ENCODE measurements around the gene SLC39A6. TPM values are rescaled to one million over a fixed set of nuclear protein-coding genes. Genes with fewer than 3 reads are reported as not detected.

Gene SLC39A6
- total RNA-seq, 1 donor from 2014 or later = 75.8 TPM

DNA sequence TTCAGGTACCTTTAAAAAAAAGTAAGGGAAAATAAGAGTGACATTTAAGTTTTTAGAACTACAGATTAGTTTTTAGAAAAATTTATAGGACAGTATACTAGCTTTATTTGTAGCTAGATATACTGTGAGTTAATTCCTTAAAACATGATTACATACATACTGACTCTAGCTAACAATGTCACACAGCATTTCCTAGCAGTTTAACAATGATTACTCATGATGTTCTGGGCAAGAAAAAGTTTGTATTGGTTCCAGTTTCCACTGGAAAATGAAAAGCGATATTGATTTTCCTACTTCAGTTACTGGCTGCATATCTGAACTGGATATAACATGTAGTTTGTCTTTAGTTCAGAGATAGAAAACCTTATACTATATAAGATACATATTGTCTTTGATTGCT, 19.4 kb downstream of the SLC39A6 start:
- no peak for TF ChIP-seq CTCF (IDR thresholded peaks at IDR 0.05)
- Mint-ChIP-seq H3K27ac (ENCODE audit: unreplicated experiment) (no peak overlapping the region), H3K4me1 (ENCODE audit: unreplicated experiment) (no peaks in the 10 kb centered on the region), H3K36me3 (ENCODE audit: unreplicated experiment) (peaks cover 43% of the 10 kb centered on the region), H3K27me3 (ENCODE audit: unreplicated experiment) (no peaks in the 10 kb centered on the region), H3K4me3 (ENCODE audit: unreplicated experiment) (no peak overlapping the region), H3K9me3 (ENCODE audit: unreplicated experiment) (no peaks in the 10 kb centered on the region)
- no peak for DNase-seq (ENCODE audit: extremely low spot score, unreplicated experiment)

DNA sequence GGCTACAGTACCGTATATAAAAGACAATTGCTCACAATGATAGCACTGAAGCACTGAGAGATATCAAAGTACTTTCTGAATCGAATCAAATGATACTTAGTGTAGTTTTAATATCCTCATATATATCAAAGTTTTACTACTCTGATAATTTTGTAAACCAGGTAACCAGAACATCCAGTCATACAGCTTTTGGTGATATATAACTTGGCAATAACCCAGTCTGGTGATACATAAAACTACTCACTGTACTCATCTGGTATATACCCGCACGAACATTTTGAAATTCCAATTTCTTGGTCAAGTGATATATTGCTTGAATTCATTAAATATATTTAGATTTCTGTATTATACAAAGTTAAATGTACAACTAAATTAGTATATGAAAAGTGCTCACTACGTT, 20.5 kb downstream of the SLC39A6 start:
- H3K27ac Mint-ChIP-seq (ENCODE audit: unreplicated experiment) = no peak overlapping the region
- no peak overlapping the region for H3K4me3 Mint-ChIP-seq (ENCODE audit: unreplicated experiment)
- H3K36me3 Mint-ChIP-seq (ENCODE audit: unreplicated experiment) = peaks cover 36% of the 10 kb centered on the region
- no peaks in the 10 kb centered on the region for H3K27me3 Mint-ChIP-seq (ENCODE audit: unreplicated experiment)
- no peaks in the 10 kb centered on the region for H3K9me3 Mint-ChIP-seq (ENCODE audit: unreplicated experiment)
- DNase-seq (ENCODE audit: extremely low spot score, unreplicated experiment) = no peak
- H3K4me1 Mint-ChIP-seq (ENCODE audit: unreplicated experiment) = no peaks in the 10 kb centered on the region
- TF ChIP-seq CTCF (IDR thresholded peaks at IDR 0.05) = no peak

- no peak overlapping the region for H3K4me3 Mint-ChIP-seq (ENCODE audit: unreplicated experiment)
- no peaks in the 10 kb centered on the region for H3K9me3 Mint-ChIP-seq (ENCODE audit: unreplicated experiment)
- no peaks in the 10 kb centered on the region for H3K27me3 Mint-ChIP-seq (ENCODE audit: unreplicated experiment)
- peaks cover 36% of the 10 kb centered on the region for H3K36me3 Mint-ChIP-seq (ENCODE audit: unreplicated experiment)
- no peak overlapping the region for H3K27ac Mint-ChIP-seq (ENCODE audit: unreplicated experiment)
- no peak for DNase-seq (ENCODE audit: extremely low spot score, unreplicated experiment)
- no peaks in the 10 kb centered on the region for H3K4me1 Mint-ChIP-seq (ENCODE audit: unreplicated experiment)
- no peak for TF ChIP-seq CTCF (IDR thresholded peaks at IDR 0.05)
These were observed 20.9 kb downstream of the SLC39A6 start for GRCh38 chr18:36108196-36108595.

DNA sequence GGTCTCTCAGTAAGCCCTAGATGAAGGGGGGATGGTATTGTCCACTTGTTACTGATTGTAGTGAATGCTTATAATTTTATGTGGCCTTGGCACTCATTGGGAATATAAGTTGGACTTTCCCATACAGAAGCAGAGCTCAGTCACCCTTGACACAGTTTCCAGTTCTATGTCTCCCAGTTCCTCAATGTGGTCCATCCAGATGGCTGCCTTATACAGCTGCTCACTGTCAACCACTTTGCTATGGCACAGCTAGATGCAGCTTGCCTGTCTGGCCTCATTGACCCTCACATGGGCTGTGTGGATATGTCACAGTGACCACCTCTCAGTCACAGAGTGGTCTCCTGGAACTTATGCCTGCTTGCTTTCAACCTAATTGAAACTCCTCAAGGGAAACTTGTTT, 21.7 kb downstream of the SLC39A6 start:
- no peaks in the 10 kb centered on the region for H3K27me3 Mint-ChIP-seq (ENCODE audit: unreplicated experiment)
- no peak for DNase-seq (ENCODE audit: extremely low spot score, unreplicated experiment)
- no peaks in the 10 kb centered on the region for H3K9me3 Mint-ChIP-seq (ENCODE audit: unreplicated experiment)
- no peaks in the 10 kb centered on the region for H3K4me1 Mint-ChIP-seq (ENCODE audit: unreplicated experiment)
- H3K4me3 Mint-ChIP-seq (ENCODE audit: unreplicated experiment) = no peak overlapping the region
- no peak overlapping the region for H3K27ac Mint-ChIP-seq (ENCODE audit: unreplicated experiment)
- TF ChIP-seq CTCF (IDR thresholded peaks at IDR 0.05) = no peak
- H3K36me3 Mint-ChIP-seq (ENCODE audit: unreplicated experiment) = peaks cover 36% of the 10 kb centered on the region

GRCh38 chr18:36104749-36105148, 24.4 kb downstream of the SLC39A6 start:
- Mint-ChIP-seq H3K36me3 (ENCODE audit: unreplicated experiment) (peaks cover 20% of the 10 kb centered on the region), H3K4me1 (ENCODE audit: unreplicated experiment) (no peaks in the 10 kb centered on the region), H3K9me3 (ENCODE audit: unreplicated experiment) (no peaks in the 10 kb centered on the region)

More at GRCh38 chr18:36104749-36105148, 24.4 kb downstream of the SLC39A6 start:
- no peak overlapping the region for H3K4me3 Mint-ChIP-seq (ENCODE audit: unreplicated experiment)
- DNase-seq (ENCODE audit: extremely low spot score, unreplicated experiment) = no peak
- no peak for TF ChIP-seq CTCF (IDR thresholded peaks at IDR 0.05)
- H3K27me3 Mint-ChIP-seq (ENCODE audit: unreplicated experiment) = peaks cover 5% of the 10 kb centered on the region
- no peak overlapping the region for H3K27ac Mint-ChIP-seq (ENCODE audit: unreplicated experiment)

Data from osteocyte (in vitro differentiated cells).